C4-2B (cell line): Measurements from ENCODE around the gene ZNF414.

Experiments
- CTCF ChIP-seq: fragments of 450-650 bp; conservative IDR thresholded peaks from 2 replicates; pipeline ENCODE4 v1.5.1; 2017; ENCODE audit warnings: mild to moderate bottlenecking
- ZFX ChIP-seq: fragments of 450-650 bp; IDR thresholded peaks from 2 replicates; pipeline ENCODE4 v1.6.1; 2017

GRCh38 chr19:8499048-8499833, 14.7 kb downstream of the ZNF414 start:
- TF ChIP-seq CTCF, result no peak
- TF ChIP-seq ZFX, result no peak
